Tongue (tissue), 2 donors: ENCODE data around the gene BEST1. TPM values are rescaled to one million over a fixed set of nuclear protein-coding genes. Genes with fewer than 3 reads are reported as not detected.
A peak's percentile ranks its signal among the peaks of the same experiment; 100 is the strongest.

ENCODE experiments used
- DNase-seq: peaks from one replicate; pipeline ENCODE4 v3.0.0-alpha.2; 2015
- total RNA-seq: library from RNA; depleted of rRNA; stranded (reverse); fragments of >200 nt; gene quantifications from one replicate; pipeline ENCODE4 v1.2.3, GENCODE V29; 2014

Gene BEST1
- total RNA-seq, 1 donor from 2014 or later = 3.3 TPM

GRCh38 chr11:61916737-61917333, 33.3 kb upstream of the BEST1 start:
- DNase-seq = no peak

- peak; percentile 81 for DNase-seq
Observed at GRCh38 chr11:61917334-61918109, 32.6 kb upstream of the BEST1 start, which contains the start of gene RAB3IL1. Gene RAB3IL1, minus strand, starts transcription at chr11:61917566. Its CDS starts 199 bp downstream, at chr11:61917367.

GRCh38 chr11:61918251-61918937, 31.8 kb upstream of the BEST1 start:
- DNase-seq = no peak

GRCh38 chr11:61918938-61919704, 31.0 kb upstream of the BEST1 start:
- DNase-seq = peak; percentile 83

GRCh38 chr11:61919705-61920631, 30.2 kb upstream of the BEST1 start:
- peak; percentile 24 for DNase-seq

GRCh38 chr11:61921446-61921845, 28.7 kb upstream of the BEST1 start:
- no peak for DNase-seq

- peak; percentile 94 for DNase-seq
Observed at GRCh38 chr11:61922539-61922938, 27.6 kb upstream of the BEST1 start.

- peak; percentile 94 for DNase-seq
Observed at GRCh38 chr11:61923166-61924063, 26.7 kb upstream of the BEST1 start.

- peak; percentile 55 for DNase-seq
Observed at GRCh38 chr11:61924064-61924455, 26.1 kb upstream of the BEST1 start.

GRCh38 chr11:61925736-61926135, 24.4 kb upstream of the BEST1 start:
- peak; percentile 46 for DNase-seq

GRCh38 chr11:61926235-61926634, 23.9 kb upstream of the BEST1 start:
- DNase-seq = peak; percentile 35

GRCh38 chr11:61927501-61927900, 22.6 kb upstream of the BEST1 start:
- DNase-seq = no peak

GRCh38 chr11:61928606-61929005, 21.5 kb upstream of the BEST1 start:
- no peak for DNase-seq

GRCh38 chr11:61930933-61931332, 19.2 kb upstream of the BEST1 start:
- DNase-seq = no peak

- no peak for DNase-seq
Observed at GRCh38 chr11:61935861-61936260, 14.3 kb upstream of the BEST1 start.

- DNase-seq = no peak
Observed at GRCh38 chr11:61940466-61940865, 9.7 kb upstream of the BEST1 start.

- no peak for DNase-seq
Observed at GRCh38 chr11:61945191-61945590, 5.0 kb upstream of the BEST1 start.

GRCh38 chr11:61946894-61947293, 3.3 kb upstream of the BEST1 start:
- no peak for DNase-seq

- peak; percentile 96 for DNase-seq
Observed at GRCh38 chr11:61947486-61948210, 2.5 kb upstream of the BEST1 start.
